Measurements from ENCODE around the gene TIMP3. TPM values are rescaled to one million over a fixed set of nuclear protein-coding genes. Genes with fewer than 3 reads are reported as not detected.
"Not testable (repeated sequence)": the region's sequence is repeated elsewhere in the genome, so short reads cannot be mapped to it uniquely, and the experiment has no call there.

Gene TIMP3
- 89.6 TPM for polyA plus RNA-seq (ENCODE audit: insufficient read length)

DNA sequence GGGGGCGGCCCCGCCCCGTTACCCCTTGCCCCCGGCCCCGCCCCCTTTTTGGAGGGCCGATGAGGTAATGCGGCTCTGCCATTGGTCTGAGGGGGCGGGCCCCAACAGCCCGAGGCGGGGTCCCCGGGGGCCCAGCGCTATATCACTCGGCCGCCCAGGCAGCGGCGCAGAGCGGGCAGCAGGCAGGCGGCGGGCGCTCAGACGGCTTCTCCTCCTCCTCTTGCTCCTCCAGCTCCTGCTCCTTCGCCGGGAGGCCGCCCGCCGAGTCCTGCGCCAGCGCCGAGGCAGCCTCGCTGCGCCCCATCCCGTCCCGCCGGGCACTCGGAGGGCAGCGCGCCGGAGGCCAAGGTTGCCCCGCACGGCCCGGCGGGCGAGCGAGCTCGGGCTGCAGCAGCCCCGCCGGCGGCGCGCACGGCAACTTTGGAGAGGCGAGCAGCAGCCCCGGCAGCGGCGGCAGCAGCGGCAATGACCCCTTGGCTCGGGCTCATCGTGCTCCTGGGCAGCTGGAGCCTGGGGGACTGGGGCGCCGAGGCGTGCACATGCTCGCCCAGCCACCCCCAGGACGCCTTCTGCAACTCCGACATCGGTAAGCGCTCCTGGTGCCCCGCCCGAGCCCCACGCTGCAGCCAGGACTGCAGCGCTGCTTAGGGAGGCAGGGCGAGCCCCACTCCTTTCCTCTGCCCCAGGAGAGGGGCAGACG is at the start of gene TIMP3:
TSS of gene TIMP3 (plus strand) at position 169 of the 700 bp plus-strand sequence. CDS start at position 466, 297 bp downstream.
- no peak for DNase-seq (ENCODE audit: low read depth)

DNA sequence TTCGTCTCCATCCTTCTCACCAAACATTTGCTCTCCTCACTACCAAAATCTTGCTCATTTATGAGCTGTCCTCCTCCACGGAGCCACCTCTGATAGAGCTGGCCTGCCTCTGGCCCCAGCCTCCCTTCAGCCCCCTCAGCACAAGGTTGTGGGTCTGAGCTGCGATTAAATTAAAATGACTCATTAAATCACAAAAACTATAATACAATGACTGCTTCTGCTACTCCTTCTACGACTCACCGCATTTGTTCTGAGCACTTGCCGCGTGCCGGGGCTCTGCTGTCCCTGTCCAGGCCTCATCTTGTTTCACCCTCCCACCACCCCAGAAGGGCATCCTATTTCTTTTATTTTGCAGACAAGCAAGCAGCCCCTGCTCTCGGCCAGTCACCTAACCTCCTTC is 49.2 kb upstream of the TIMP3 start:
- no peak for DNase-seq (ENCODE audit: low read depth)

DNA sequence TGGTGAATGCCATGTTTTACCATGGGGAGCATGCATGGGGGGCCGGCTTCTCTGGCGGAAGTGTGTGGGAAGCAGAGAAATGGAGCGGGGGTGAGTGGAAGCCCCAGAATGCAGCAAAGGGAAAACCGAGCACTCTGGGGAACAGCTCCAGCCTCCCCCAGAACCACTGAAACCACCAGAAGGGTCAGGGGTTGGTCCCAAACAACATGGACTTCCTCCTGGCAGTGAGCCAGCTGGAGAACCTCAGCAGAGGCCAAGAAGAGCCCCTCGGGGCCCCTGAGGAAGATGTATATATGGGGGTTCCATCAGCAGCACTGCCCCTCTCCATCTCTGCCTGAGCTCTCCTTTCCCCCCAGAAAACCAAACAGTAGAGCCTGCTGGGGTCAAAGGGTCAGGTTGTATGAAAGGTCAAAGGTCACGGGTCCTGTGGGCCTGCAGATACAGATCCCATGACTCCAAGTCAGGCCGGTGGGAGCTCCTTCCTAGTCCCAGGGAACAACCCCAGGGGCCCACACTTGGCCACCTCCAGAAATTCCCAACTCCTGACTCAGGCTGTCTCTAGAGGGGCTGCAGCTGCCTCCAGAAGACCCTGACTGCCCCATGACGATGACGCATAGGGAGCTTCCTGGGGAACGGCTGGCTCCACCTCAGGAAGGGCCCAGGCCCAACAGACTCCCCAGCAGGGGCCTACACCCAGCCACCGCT is 48.5 kb upstream of the TIMP3 start:
- no peak for DNase-seq (ENCODE audit: low read depth)

DNA sequence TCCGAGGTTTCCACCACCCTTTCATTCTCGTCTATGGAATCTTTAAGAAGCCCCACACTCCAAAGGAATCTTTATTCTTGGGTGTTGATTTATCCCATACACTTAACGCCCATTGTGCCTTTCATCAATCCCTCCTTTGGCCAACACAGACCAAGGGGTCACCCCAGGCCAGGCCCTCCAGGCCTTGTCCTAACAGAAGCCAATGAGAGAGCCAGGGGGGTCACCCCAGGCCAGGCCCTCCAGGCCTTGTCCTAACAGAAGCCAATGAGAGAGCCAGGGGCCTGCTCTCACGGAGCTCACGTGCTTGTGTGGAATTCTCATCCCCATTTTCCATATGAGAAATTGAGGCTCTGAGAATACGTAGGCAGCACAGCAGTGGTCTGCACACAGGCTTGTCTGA is 47.9 kb upstream of the TIMP3 start:
- no peak for DNase-seq (ENCODE audit: low read depth)

DNA sequence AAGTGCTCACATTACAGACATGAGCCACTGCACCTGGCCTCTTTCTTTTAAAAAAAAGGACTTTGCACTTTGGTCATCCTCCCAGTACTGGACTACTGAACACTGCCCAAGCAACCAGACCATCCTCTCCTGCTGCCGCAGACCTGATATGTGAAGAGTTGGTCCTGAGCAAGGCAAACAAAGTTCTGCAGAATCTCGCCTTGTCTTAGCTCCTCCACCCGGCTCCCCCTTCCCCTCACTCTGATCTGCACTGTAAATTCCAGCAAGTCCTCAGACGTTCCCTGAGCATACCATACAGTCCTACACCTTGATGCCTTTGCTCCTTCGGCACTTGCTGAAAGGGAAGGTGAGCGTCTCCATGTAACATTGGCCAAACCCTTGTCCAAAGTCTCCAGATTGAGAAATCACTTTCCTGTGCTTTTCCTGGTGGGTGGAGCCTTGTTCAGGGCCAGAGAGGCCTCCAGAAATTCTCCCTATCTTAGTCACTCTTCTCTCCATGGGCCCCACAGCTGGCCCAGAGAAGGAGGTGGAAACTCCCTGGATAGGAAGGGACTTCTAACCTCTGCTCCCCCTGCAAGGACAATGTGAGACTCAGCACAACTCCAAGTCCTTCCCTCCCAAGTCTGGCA is 47.0 kb upstream of the TIMP3 start:
- DNase-seq (ENCODE audit: low read depth): no peak

DNA sequence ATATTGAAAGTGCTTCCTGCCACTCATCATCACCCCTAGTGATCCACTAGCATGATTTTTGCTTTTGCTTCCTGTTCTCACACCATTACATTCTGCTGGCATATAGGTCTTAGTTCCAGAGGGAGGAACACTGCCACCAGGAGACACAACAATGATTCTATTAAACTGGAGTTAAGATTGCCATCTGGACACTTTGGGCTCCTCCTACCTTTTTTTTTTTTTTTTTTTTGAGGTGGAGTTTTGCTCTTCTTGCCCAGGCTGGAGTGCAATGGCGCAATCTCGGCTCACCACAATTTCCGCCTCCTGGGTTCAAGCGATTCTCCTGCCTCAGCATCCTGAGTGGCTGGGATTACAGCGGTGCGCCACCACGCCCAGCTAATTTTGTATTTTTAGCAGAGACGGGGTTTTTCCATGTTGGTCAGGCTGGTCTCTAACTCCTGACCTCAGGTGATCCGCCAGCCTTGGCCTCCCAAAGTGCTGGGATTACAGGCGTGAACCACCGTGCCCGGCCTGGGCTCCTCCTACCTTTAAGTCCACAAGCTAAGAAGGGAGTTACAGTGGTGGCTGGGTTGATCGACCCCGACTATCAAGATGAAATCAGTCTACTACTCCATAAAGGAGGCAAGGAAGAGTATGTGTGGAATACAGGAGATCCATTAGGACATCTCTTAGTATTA is 44.3 kb upstream of the TIMP3 start:
- not testable (repeated sequence) for DNase-seq (ENCODE audit: low read depth)

DNA sequence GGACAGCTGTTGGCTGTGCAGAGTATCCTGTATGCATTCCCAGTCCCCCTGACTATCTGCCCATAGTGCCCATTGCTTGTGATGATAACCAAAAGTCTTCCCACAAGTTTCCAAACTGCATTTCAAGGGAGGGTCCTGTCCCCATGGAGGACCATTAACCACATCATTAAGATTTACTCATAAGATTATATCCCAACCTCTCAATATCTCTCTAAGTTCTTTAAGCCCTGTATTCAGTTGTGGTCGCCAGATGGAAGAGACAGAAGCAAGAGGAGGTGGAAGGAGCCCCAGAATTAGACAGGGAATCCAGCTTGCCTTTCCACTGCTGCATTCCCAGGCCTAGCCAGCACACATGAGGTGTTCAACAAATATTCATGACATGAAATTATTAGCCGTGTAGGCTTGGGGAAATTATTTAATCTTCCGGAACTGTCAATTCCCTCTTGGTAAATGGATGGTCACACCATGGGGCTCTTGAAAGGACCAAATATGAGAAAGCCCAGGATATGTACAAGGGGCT is 42.6 kb upstream of the TIMP3 start:
- no peak for DNase-seq (ENCODE audit: low read depth)

DNA sequence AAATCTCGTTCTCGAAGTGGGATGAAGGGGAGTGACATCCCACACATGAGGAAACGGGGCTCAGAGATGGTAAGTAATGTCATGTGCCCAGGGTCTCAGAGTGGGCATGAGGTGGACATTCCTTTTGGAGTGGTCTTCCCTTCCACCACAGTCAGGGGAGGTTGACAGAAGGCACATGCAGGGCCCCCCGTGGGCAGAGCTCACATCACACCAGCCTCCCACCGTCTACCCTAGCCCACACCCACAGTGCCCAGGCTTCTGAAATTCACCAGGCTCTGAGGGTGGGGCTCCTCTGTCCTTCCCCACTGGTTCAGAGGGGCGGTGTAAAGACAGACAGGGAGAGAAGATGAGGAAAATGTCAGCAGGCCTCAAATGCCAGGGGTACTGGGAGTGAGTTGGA is 41.1 kb upstream of the TIMP3 start:
- no peak for DNase-seq (ENCODE audit: low read depth)

DNA sequence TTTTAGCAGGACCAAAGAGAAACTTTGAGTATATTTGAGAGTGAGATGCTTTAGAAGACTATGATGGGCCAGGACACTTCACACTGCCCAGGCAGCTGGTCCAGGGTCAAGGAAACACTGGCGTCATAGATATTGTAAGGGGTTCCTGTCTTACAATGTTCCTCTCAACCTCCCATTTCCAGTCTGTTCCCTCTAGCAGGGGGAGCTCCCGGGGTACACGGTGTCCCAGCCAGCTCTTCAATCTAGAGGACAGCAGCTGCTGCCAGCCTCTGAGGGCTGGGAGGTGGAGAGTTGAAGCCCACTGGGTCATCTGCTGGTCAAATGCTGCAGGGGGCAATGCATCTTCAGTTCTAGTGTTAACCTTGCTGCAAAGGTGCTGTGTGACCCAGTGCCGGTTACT is 40.7 kb upstream of the TIMP3 start:
- no peak for DNase-seq (ENCODE audit: low read depth)

DNA sequence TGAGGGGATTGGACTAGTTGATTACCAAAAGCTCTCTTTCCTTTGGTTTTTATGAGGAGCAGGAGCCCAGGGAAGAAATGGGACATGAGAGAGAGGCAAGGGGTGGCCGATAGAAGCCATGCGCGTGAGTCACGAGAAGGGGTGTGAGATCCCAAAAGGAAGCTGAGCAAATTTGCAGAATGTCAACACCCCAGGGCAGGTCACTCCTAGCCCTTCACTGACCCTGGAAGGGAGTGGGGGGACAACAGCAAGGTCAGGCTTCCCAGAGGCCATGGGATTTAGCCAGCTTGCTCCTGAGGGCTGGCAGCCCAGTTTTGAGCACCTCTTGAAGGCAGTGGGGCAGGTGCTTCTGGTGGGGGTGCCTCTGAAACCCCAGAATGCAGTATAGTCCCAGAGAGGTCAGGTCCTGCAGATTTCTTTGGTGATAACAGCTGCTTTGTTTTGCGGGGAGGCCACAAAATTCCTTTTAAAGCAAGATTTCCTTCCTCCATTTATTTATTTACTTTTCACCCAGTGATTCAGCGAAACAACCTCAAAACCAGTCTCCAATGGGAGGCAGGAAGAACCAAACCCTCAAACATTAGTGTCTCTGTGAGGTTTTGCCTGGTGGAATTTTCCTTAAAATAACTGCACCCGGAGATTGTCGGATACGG is 40.1 kb upstream of the TIMP3 start:
- no peak for DNase-seq (ENCODE audit: low read depth)

DNA sequence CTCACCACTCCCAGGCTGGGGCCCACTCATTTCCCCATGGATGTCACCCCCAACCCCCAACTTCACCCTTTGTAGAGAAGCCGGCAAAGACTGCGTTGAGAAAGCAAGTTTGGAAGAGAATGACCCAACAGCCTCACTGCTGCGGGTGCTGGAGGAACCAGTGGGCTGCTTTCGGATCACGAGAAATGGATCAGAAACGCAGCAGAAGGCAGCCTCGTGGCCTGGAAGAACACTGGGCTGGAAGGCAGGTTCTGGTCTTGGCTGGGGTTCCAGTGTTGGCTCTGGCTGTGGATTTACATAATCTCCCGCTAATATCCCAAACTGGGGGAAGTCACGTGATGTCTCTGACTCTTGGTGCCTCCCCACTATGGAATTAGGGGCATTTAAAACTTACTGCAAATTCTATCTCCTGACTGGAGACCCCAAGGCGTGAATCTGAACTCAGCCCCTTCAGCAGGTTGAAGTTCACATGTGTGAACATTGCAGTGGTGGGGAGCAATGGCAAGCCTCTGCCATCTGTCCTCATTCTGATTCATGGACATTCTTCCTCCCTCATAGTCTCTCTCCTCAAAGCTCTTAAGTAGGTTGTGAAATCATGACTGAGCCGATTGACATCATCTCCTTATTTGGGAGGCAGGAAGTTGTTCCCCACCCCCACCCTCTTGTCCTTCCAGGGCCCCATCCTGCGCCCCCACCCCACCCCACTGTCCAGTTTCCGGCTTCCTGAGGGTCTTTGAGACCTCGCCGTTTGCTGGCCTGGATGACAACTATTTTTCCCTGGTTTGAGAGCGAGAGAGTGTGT is 37.0 kb upstream of the TIMP3 start:
- DNase-seq (ENCODE audit: low read depth): no peak

DNA sequence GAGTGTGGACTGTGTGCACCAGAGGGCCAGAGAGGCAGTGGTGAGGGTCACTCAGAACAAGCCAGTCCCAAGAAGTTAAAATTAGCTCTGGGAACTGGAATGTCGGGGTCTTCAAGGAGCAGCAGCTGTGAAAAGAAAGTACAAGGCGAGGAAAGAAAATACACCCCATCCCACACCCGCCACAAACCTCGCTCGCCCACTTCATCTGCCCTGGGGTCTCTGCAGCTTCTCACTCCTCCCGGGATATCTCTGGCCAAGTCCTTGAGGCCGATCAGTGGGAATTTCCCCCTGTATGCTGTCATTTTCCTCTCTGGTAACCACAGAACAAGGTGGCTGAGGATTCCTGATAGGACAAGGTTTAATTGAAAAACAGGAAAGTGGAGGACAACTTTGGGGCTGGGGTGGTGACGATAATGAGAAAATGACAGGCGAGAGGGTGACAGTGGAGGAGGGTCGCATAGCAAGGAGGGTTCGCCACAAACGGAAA is 36.3 kb upstream of the TIMP3 start:
- DNase-seq (ENCODE audit: low read depth): no peak

DNA sequence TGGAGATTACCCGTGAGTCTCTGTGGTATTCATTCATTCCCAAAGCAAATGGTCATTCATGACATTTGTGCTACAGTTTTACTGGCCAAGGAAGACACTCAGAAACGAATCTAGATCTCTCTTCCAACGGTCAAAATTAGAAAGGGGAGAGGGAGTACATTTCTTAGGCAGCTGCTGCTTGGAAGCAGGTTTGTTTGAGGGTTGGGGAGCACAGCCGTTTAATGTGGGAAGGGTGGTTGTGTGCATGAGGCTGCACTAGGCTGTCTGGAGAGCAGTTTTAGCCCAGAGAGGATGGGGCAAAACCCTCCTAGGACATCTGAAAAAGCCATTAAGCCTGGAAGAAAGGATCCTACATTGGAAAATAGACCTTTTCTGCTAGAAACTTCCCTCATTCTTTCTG is 29.7 kb upstream of the TIMP3 start:
- DNase-seq (ENCODE audit: low read depth): no peak

DNA sequence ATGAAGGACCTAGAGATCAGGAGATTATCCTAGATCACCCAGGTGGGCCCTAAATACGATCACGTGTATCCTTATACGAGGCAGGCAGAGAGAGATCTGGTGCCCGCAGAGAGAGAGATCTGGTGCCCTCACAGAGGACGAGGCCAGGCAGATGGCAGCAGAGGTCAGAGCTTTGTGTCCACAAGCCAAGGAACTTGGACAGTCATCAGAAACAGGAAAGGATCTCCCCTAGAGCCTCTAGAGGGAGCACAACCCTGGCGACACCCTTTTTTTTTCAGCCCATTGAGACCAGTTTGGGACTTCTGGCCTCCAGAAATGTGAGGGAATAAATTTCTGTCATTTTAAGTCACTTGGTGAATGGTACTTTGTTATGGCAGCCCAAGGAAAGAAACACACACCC is 25.5 kb upstream of the TIMP3 start:
- no peak for DNase-seq (ENCODE audit: low read depth)

DNA sequence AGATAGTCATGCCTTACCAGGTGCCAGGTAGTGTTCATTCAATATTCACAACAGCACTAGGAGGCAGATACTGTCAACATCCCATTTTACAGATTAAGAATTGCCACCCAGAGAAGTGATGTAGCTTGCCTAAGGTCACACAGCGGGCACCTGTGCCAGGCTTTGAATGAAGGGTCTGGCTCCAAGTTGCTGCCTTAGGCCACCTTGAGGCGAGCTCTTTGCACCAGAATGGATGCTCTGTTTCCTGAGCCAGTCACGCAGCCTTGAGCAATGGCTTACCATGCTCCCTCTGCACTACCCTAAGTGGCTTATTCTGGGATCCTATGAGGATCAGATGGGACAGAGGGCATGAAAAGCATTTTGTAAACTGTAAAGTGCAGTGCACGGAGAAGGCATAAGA is 25.1 kb upstream of the TIMP3 start:
- no peak for DNase-seq (ENCODE audit: low read depth)

DNA sequence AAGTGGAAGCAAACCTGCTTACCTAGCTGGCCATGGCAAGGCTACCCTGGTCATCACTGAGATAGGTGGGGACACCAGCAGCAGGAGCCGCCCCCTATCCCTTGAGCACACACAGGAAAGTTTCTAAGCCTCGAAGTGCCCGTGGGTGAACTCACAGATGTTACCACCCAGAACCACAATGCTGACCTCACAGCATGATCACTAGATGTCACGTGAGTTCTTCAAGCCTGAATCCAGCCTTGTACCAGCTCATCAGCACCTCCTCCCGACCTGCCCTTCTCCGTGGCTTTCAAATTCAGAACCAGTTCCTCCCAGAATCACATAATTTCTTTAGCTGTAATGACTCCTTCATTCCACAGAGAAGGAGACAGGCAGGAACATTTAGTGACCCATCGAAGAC is 24.7 kb upstream of the TIMP3 start:
- no peak for DNase-seq (ENCODE audit: low read depth)

DNA sequence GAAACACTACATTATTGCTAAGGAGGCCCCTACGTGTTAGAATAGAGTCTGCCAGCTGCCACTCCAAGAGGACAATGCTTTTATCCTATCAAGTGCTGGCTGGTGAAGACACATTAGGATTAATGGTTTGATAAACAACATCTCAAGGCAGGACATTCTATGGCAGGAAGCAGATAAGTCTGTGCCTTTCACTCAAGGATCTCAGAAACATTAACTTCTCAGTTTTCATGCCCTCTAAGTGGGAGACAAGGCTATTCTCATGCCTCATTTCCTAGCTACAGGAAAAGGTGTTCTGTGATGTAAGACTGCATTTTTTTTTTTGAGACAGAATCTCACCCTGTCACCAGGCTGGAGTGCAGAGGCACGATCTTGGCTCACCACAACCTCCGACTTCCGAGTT is 23.5 kb upstream of the TIMP3 start:
- DNase-seq (ENCODE audit: low read depth): no peak

DNA sequence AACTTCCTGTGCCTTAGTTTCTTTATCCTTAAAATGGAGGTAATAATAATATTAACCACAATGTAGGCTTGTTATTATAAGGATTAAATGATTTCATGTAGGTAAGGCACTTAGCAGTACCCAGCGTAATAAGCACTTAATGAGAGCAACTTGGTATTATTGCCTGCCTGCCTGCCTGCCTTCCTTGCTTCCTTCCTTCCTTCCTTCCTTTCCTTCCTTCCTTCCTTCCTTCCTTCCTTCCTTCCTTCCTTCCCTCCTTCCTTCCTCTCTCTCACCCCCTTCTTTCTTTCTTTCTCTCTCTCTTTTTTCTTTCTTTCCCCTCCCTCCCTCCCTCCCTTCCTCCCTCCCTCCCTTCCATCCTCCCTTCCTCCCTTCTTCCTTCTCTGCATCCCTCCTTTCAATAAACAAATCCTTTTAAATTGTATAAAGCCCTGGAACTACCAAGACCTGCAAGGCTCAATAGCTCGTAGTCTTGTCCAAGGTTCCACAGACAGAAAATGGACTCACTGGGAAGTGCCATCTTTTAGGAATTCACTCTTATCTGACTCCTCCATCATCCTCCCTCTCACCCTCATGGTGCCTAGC is 20.7 kb upstream of the TIMP3 start:
- no peak for DNase-seq (ENCODE audit: low read depth)

DNA sequence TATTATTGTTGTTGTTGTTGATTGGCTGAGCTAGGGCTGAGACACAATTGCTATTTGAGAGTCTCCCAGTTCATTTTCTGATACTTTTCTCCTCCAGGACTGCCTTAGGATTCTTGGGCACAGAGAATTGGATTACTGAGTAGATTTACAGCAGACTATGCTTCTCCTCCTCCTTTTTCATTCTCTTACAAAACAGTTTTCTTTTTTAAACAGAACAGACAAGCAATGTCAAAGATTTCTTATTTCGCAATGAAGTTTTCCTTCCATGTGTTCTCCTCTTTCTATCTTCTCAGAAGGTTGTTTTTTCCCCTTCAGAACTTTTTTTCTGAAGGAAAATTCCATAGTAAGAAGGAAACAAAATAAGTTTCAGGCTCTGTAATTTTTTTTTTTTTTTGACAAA is 19.8 kb upstream of the TIMP3 start:
- DNase-seq (ENCODE audit: low read depth): no peak

DNA sequence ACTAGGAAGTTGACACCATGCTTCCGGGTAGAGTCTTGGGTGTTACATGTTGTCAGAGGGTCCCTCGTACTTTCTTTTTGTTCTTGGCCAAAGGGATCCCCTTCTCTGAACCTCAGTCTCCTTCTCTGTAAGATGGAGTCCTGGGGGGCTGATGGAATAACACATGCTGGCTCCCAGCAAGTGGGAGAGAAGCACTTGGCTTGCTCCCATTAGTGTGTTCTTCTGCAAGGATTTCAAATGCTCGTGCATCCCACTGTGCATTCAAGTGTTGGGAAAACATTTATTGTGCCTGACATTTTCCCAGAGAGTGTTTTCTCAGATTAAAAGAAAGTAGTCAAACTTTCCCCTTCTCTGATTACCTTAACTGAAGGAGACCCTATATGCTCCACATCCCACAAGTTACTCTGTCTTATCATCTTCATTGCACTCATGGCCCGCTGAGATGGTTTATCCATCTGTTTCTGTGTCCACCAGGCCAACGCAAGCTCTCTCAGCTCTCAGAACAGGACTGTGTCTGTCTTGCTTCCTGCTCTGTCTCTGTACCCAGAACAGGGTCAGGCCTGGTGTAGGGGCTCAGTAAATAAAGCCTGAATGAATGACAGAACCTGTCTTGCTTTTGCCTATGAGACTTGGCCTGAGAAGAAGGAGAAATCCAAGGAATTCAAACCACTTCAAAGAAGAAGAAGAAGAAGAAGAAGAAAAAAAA is 16.0 kb upstream of the TIMP3 start:
- DNase-seq (ENCODE audit: low read depth): no peak

All from forelimb muscle (tissue), 1 donor.